WTC11 (cell line): Measurements from ENCODE around the gene PRICKLE1. TPM values are rescaled to one million over a fixed set of nuclear protein-coding genes. Genes with fewer than 3 reads are reported as not detected.

Experiments used
- ATAC-seq: fragments of 200-7000 bp; cut with Tn5 transposase; 2 replicates; pipeline ENCODE4 v1.10.0; 2021; ENCODE audit warnings: mild to moderate bottlenecking, moderate library complexity
- CTCF ChIA-PET: fragments of 300-600 bp; sonication (Branson Sonifier 250); formaldehyde crosslinking; loops from one replicate; lab custom pipeline; 2021; ENCODE audit warnings: antibody characterized with exemption; lab: Charles Lee
- POLR2A ChIA-PET: fragments of 350-600 bp; sonication (Branson Sonifier 250); formaldehyde crosslinking; loops from one replicate; lab custom pipeline; 2021; ENCODE audit warnings: antibody characterized with exemption; lab: Charles Lee
- DNase-seq: peaks from one replicate; pipeline ENCODE4 v3.0.0; 2021; ENCODE audit warnings: low spot score
- H3K27ac Mint-ChIP-seq: 2 replicates; pipeline ENCODE4 v1.8.0; 2021; ENCODE audit warnings: mixed read lengths
- H3K27me3 Mint-ChIP-seq: 2 replicates; pipeline ENCODE4 v1.8.0; 2021; ENCODE audit warnings: low read depth, mild to moderate bottlenecking, moderate library complexity, mixed read lengths
- H3K36me3 Mint-ChIP-seq: 2 replicates; pipeline ENCODE4 v1.8.0; 2021; ENCODE audit warnings: mixed read lengths
- H3K4me1 Mint-ChIP-seq: 2 replicates; pipeline ENCODE4 v1.8.0; 2022; ENCODE audit warnings: mixed read lengths
- H3K4me3 Mint-ChIP-seq: 2 replicates; pipeline ENCODE4 v1.8.0; 2021; ENCODE audit warnings: mild to moderate bottlenecking, moderate library complexity, mixed read lengths
- H3K9me3 Mint-ChIP-seq: 2 replicates; pipeline ENCODE4 v1.8.0; 2021; ENCODE audit warnings: mixed read lengths
- ARID4B ChIP-seq: sonication (generic); formaldehyde crosslinking; IDR thresholded peaks from 2 replicates; pipeline ENCODE4 v1.8.0; 2023; ENCODE audit warnings: missing genetic modification reagents, mild to moderate bottlenecking, borderline replicate concordance
- ATF2 ChIP-seq: sonication (generic); formaldehyde crosslinking; IDR thresholded peaks from 2 replicates; pipeline ENCODE4 v1.8.1; 2022; ENCODE audit warnings: low read depth, missing genetic modification reagents, borderline replicate concordance
- CREB1 ChIP-seq: sonication (generic); formaldehyde crosslinking; IDR thresholded peaks from 2 replicates; pipeline ENCODE4 v1.8.0; 2023; ENCODE audit warnings: mild to moderate bottlenecking, missing genetic modification reagents
- CTCF ChIP-seq: fragments of 200-600 bp; IDR thresholded peaks from 2 replicates; pipeline ENCODE4 v1.8.0; 2022; ENCODE audit warnings: antibody characterized with exemption
- E2F4 ChIP-seq: sonication (generic); formaldehyde crosslinking; IDR thresholded peaks from 2 replicates; pipeline ENCODE4 v1.8.1; 2022; ENCODE audit warnings: low read depth, mild to moderate bottlenecking, moderate library complexity, missing genetic modification reagents, borderline replicate concordance
- EMX1 ChIP-seq: fragments of 250-450 bp; sonication (Bioruptor Pico); IDR thresholded peaks from 2 replicates; pipeline ENCODE4 v1.8.0; 2021; ENCODE audit warnings: mild to moderate bottlenecking
- ESRRA ChIP-seq: sonication (generic); formaldehyde crosslinking; IDR thresholded peaks from 2 replicates; pipeline ENCODE4 v1.8.1; 2022; ENCODE audit warnings: mild to moderate bottlenecking, missing genetic modification reagents, borderline replicate concordance
- FOXK1 ChIP-seq: sonication (generic); formaldehyde crosslinking; IDR thresholded peaks from 2 replicates; pipeline ENCODE4 v1.8.0; 2022; ENCODE audit warnings: mild to moderate bottlenecking, moderate library complexity, missing genetic modification reagents
- IRF2 ChIP-seq: sonication (generic); formaldehyde crosslinking; IDR thresholded peaks from 2 replicates; pipeline ENCODE4 v1.8.0; 2022; ENCODE audit warnings: low read depth, missing genetic modification reagents, borderline replicate concordance
- NFYB ChIP-seq: sonication (generic); formaldehyde crosslinking; conservative IDR thresholded peaks from 2 replicates; pipeline ENCODE4 v1.8.0; 2022; ENCODE audit warnings: low read depth, missing genetic modification reagents
- NR2C2 ChIP-seq: sonication (generic); formaldehyde crosslinking; IDR thresholded peaks from 2 replicates; pipeline ENCODE4 v1.8.0; 2022; ENCODE audit warnings: mild to moderate bottlenecking, missing genetic modification reagents
- PRRX2 ChIP-seq: fragments of 250-450 bp; sonication (Bioruptor Pico); IDR thresholded peaks from 2 replicates; pipeline ENCODE4 v1.8.0; 2021; ENCODE audit warnings: mild to moderate bottlenecking
- SP1 ChIP-seq: sonication (generic); formaldehyde crosslinking; conservative IDR thresholded peaks from 2 replicates; pipeline ENCODE4 v1.8.1; 2022; ENCODE audit warnings: missing genetic modification reagents
- TP53 ChIP-seq: sonication (generic); formaldehyde crosslinking; IDR thresholded peaks from 2 replicates; pipeline ENCODE4 v1.8.1; 2023; ENCODE audit warnings: mild to moderate bottlenecking, missing genetic modification reagents
- USF2 ChIP-seq: sonication (generic); formaldehyde crosslinking; IDR thresholded peaks from 2 replicates; pipeline ENCODE4 v1.8.1; 2023; ENCODE audit warnings: mild to moderate bottlenecking, missing genetic modification reagents, moderate library complexity
- ZNF121 ChIP-seq: sonication (generic); formaldehyde crosslinking; IDR thresholded peaks from 2 replicates; pipeline ENCODE4 v1.8.0; 2023; ENCODE audit warnings: missing genetic modification reagents
- ZNF138 ChIP-seq: sonication (generic); formaldehyde crosslinking; conservative IDR thresholded peaks from 2 replicates; pipeline ENCODE4 v1.8.1; 2022; ENCODE audit warnings: mild to moderate bottlenecking, moderate library complexity, missing genetic modification reagents
- ZNF396 ChIP-seq: fragments of 250-450 bp; sonication (Bioruptor Pico); IDR thresholded peaks from 2 replicates; pipeline ENCODE4 v1.8.0; 2021; ENCODE audit warnings: mild to moderate bottlenecking, moderate library complexity, borderline replicate concordance
- total RNA-seq: library from RNA; stranded (reverse); gene quantifications from 3 replicates; pipeline ENCODE4 v1.2.3, GENCODE V29; 2021

The PRICKLE1 gene
- total RNA-seq, 1 experiment from 2014 or later, result 11.7 TPM

- H3K27ac Mint-ChIP-seq, result no peak overlapping the region
- ChIA-PET CTCF (interaction anchor here (0.9 kb wide), 1 partner anchor 92 kb away, joined by 3 read pairs; no protein-coding TSS in a partner anchor), POLR2A (no interaction called here)
- no peak overlapping the region for H3K4me3 Mint-ChIP-seq
- ATAC-seq, result no peak
- H3K27me3 Mint-ChIP-seq, result peaks cover 8% of the 10 kb centered on the region
- TF ChIP-seq ARID4B (CRISPR knock-in tag) (no peak), CTCF (no peak), USF2 (CRISPR knock-in tag) (no peak), ZNF121 (CRISPR knock-in tag) (no peak), NFYB (CRISPR knock-in tag) (no peak), EMX1 (no peak), TP53 (CRISPR knock-in tag) (no peak), ESRRA (no peak), PRRX2 (no peak), CREB1 (CRISPR knock-in tag) (no peak), ATF2 (no peak), IRF2 (CRISPR knock-in tag) (no peak), ZNF396 (CRISPR knock-in tag) (no peak), ZNF138 (no peak), NR2C2 (CRISPR knock-in tag) (no peak)
- TF ChIP-seq, all 79 proteins: peak for 0
- DNase-seq, result no peak
- no peaks in the 10 kb centered on the region for H3K9me3 Mint-ChIP-seq
- H3K4me1 Mint-ChIP-seq, result peaks cover 33% of the 10 kb centered on the region
- peaks cover 64% of the 10 kb centered on the region for H3K36me3 Mint-ChIP-seq
Measured at GRCh38 chr12:42463671-42464070, 125.9 kb downstream of the PRICKLE1 start.

GRCh38 chr12:42462486-42462885 is 127.1 kb downstream of the PRICKLE1 start:
- H3K36me3 Mint-ChIP-seq, result peaks cover 55% of the 10 kb centered on the region
- no peak overlapping the region for H3K27ac Mint-ChIP-seq
- ATAC-seq (no peak), DNase-seq (no peak)
- H3K4me3 Mint-ChIP-seq, result no peak overlapping the region
- peaks cover 8% of the 10 kb centered on the region for H3K27me3 Mint-ChIP-seq
- ChIA-PET POLR2A (interaction anchor here (1.4 kb wide), 1 partner anchor 9 kb away, joined by 3 read pairs; no protein-coding TSS in a partner anchor), CTCF (interaction anchor here (2.5 kb wide), 1 partner anchor 20 kb away, joined by 10 read pairs; no protein-coding TSS in a partner anchor)
- TF ChIP-seq ZNF138 (no peak), FOXK1 (no peak), E2F4 (CRISPR knock-in tag) (no peak), SP1 (CRISPR knock-in tag) (no peak)
- H3K4me1 Mint-ChIP-seq, result peaks cover 41% of the 10 kb centered on the region
- H3K9me3 Mint-ChIP-seq, result no peaks in the 10 kb centered on the region
